Lower leg skin (tissue), 4 donors: Measurements from ENCODE around the gene RAPGEF2. TPM values are rescaled to one million over a fixed set of nuclear protein-coding genes. Genes with fewer than 3 reads are reported as not detected.

ENCODE experiments used
- DNase-seq, 2 donors: peaks; one replicate each; pipeline ENCODE4 v3.0.0-alpha.2; 2019; ENCODE audit warnings: low spot score in 2 of 2
- H3K4me3 ChIP-seq: fragments of 200-600 bp; sonication (generic); 2 replicates; pipeline ENCODE4 v1.5.1; 2017; ENCODE audit warnings: mild to moderate bottlenecking, low read depth; ENCODE audit not compliant: poor library complexity, severe bottlenecking
- POLR2A ChIP-seq, 2 donors: fragments of 450-650 bp; IDR thresholded peaks; one replicate each; pipeline ENCODE4 v1.6.1; 2016 to 2017; ENCODE audit warnings: antibody characterized with exemption in 2 of 2, mild to moderate bottlenecking in 1 of 2, moderate library complexity in 1 of 2
- WGBS, 2 donors: methylation state at CpG; one replicate each; pipeline ENCODE4 v1.1.5; 2018; 5-methylcytosine and 5-hydroxymethylcytosine counted together
- intact Hi-C: fragments of 100-400 bp; cut with DNase I; formaldehyde crosslinking; loops from one replicate; pipeline ENCODE4 v1.15.0; 2023; ENCODE audit warnings: low total_unique reads
- total RNA-seq, 4 donors: library from RNA; depleted of rRNA; stranded (reverse); fragments of >200 nt; gene quantifications; one replicate each; pipeline ENCODE4 v1.1.0, GENCODE V29; 2016
- TF ChIP-seq, protein P1 (sequence below), 3 donors: fragments of 450-650 bp; IDR thresholded peaks; one replicate each; pipeline ENCODE4 v1.5.1; 2016; ENCODE audit warnings: antibody characterized with exemption in 3 of 3, mild to moderate bottlenecking in 3 of 3, moderate library complexity in 2 of 3

The RAPGEF2 gene
- total RNA-seq, 4 donors from 2014 or later, result 38.3 to 51.7 (median 40.4) TPM

DNA sequence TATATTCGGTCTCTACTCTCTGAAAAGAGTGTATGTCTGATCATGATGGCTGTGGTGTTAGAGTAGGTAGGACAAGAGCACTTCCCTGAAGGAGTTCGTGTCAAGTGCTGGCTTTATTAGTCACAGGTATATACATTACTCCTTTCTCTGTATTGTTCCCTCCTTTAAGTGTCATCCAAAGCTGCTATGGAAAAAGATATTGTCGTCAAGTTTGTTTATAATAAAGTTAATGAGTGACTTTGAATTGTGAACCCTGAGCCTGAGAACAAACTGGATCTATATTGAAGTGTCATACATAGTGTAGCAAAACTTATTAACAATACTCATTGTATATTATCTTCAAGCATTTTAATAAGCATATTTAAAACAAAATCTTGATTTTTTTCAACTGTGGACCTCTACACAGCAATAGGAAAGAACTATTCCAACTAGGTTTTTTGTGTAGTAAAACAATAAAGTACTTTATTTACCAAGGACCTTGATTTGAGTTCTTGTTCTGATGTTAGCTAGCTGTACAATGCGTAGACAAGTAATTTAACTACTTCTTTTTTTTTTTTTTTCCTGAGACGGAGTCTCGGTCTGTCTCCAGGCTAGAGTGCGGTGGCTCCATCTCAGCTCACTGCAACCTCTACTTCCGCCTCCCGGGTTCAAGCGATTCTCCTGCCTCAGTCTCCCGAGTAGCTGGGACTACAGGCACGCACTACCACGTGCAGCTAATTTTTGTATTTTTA, 177.7 kb downstream of the RAPGEF2 start:
- intact Hi-C loops, result no loop called here
- WGBS, 2 donors, result 94 to 98% methylated on average over 13 of the region's 13 CpGs
- H3K4me3 ChIP-seq, result no peak overlapping the region
- DNase-seq, result no peak
- no peak for TF ChIP-seq POLR2A (IDR thresholded peaks at IDR 0.05)
- TF ChIP-seq, protein P1, sequence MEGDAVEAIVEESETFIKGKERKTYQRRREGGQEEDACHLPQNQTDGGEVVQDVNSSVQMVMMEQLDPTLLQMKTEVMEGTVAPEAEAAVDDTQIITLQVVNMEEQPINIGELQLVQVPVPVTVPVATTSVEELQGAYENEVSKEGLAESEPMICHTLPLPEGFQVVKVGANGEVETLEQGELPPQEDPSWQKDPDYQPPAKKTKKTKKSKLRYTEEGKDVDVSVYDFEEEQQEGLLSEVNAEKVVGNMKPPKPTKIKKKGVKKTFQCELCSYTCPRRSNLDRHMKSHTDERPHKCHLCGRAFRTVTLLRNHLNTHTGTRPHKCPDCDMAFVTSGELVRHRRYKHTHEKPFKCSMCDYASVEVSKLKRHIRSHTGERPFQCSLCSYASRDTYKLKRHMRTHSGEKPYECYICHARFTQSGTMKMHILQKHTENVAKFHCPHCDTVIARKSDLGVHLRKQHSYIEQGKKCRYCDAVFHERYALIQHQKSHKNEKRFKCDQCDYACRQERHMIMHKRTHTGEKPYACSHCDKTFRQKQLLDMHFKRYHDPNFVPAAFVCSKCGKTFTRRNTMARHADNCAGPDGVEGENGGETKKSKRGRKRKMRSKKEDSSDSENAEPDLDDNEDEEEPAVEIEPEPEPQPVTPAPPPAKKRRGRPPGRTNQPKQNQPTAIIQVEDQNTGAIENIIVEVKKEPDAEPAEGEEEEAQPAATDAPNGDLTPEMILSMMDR (IDR thresholded peaks at IDR 0.05), result no peak

DNA sequence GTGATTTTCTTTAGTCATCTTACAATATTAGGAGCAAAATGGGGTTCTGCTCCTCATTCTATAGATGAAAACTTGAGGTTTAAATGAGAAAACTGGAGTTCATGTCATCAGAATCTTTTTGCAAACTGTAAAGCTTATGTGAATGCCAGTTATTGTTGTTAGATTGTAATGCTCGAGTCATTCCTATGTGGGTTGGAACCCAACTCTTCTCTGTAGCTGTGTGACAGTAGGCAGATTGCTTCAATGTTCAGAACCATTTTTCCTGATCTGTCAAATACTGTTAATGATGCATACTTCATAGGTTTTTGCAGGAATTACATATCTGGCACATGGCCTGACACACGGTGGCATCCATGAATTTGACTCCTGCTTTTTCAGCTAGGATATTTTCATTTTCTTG, 178.9 kb downstream of the RAPGEF2 start:
- intact Hi-C loops, result no loop called here
- 88 to 93% methylated on average over 2 of the region's 2 CpGs for WGBS, 2 donors
- TF ChIP-seq POLR2A (IDR thresholded peaks at IDR 0.05), result no peak
- TF ChIP-seq, protein P1 (IDR thresholded peaks at IDR 0.05), result no peak
- no peak overlapping the region for H3K4me3 ChIP-seq
- no peak for DNase-seq

DNA sequence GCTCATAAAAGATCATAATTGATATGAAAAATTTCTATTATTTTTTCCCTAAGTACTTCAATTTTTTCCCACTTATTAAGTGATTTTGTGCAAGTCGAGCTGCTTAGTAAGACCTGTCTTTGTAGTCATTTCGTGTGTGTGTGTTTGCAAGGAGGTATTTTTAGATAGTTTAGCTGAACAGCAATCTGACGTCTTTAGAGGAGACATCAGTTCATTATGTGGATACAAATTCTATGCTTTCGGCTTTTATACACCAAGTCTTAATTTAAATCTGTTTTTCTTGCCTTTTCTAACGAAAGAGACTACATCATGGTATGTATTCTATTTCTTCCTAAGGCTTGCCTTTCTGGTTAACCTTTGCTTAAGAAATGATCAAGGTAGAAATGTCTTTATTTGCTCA, 179.4 kb downstream of the RAPGEF2 start:
- intact Hi-C loops, result no loop called here
- 91% methylated on average over 5 of the region's 5 CpGs for WGBS, 2 donors
- no peak overlapping the region for H3K4me3 ChIP-seq
- no peak for DNase-seq
- TF ChIP-seq, protein P1 (IDR thresholded peaks at IDR 0.05), result no peak
- TF ChIP-seq POLR2A (IDR thresholded peaks at IDR 0.05), result no peak

DNA sequence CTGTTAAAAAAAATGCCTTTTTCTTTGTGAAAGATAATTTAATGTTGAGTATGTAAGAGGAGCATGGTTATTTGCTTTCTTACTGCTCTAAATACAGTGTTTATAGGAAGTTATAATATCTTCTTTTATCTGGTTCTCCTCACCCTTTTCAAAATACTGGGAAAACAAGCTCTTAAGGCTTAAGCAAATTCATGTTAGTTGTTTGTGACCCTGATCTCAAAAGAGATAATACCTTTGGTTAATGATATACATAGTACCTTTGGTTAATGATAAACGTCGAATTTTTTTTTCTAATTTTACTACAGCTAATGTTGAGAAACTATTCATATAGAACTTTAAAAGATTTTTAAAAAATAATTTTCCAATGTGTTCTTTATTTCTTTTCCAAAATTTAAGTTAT, 180.1 kb downstream of the RAPGEF2 start:
- TF ChIP-seq, protein P1 (IDR thresholded peaks at IDR 0.05), result no peak
- TF ChIP-seq POLR2A (IDR thresholded peaks at IDR 0.05), result no peak
- WGBS, 2 donors, result 56 to 73% methylated on average over 2 of the region's 2 CpGs
- DNase-seq, result no peak
- intact Hi-C loops, result no loop called here
- no peak overlapping the region for H3K4me3 ChIP-seq

DNA sequence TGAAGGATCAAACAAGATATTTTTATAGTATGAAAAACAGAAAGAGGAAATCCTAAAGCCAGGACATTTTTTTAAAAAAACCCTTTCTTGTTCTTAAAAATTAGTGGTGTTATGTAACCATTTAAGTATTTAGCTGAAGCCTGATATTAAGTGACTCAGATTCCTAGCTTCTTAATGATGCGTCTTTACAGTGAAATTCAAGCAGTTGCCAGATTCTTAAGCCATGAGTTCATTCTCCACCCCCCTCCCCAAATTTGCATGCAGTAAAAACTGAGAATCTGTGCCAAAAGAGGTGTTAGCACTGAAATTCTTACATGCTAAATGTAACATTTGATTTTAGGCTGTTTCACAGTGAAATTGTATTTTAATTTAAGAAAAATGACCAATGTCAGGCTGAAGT, 180.8 kb downstream of the RAPGEF2 start:
- H3K4me3 ChIP-seq, result no peak overlapping the region
- no peak for DNase-seq
- WGBS, 2 donors, result 27 to 33% methylated on average over 1 of the region's 1 CpG
- TF ChIP-seq, protein P1 (IDR thresholded peaks at IDR 0.05), result no peak
- no peak for TF ChIP-seq POLR2A (IDR thresholded peaks at IDR 0.05)
- intact Hi-C loops, result no loop called here

DNA sequence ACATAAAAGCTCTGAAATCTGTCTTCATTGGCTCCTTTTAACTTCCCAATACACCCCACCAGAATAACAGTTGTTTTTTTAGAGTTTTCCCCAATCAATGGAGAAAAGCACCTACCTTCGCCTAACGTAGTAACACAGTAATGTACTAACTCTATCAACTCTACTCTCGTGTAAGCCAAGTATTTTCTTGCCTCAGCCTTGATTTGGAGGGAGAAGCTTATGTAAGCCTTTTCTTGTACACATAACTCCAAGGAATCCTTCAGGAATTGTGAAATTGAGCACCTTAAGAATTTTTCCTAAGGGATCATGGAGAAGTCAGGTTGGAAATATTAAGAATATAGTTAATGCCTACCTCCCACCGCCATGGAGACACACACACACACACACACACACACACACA, 181.2 kb downstream of the RAPGEF2 start:
- no peak for TF ChIP-seq POLR2A (IDR thresholded peaks at IDR 0.05)
- TF ChIP-seq, protein P1 (IDR thresholded peaks at IDR 0.05), result no peak
- no peak for DNase-seq
- no peak overlapping the region for H3K4me3 ChIP-seq
- intact Hi-C loops, result no loop called here
- 65% methylated on average over 4 of the region's 4 CpGs for WGBS, 2 donors
